Fibroblast of villous mesenchyme (primary cell): Measurements from ENCODE around the gene AQP6. TPM values are rescaled to one million over a fixed set of nuclear protein-coding genes. Genes with fewer than 3 reads are reported as not detected.

ENCODE experiments used
- DNase-seq: peaks from one replicate; pipeline ENCODE4 v3.0.0-alpha.2; 2010; ENCODE audit warnings: low read depth
- H3K4me3 ChIP-seq: 2 replicates; pipeline ENCODE4 v1.5.1; 2011; ENCODE audit warnings: low read depth, mild to moderate bottlenecking, low read length
- total RNA-seq: library from RNA; depleted of rRNA; stranded (reverse); fragments of >200 nt; gene quantifications from 2 replicates; pipeline ENCODE4 v1.2.3, GENCODE V29; 2012
- TF ChIP-seq, protein P1 (sequence below): IDR thresholded peaks from 2 replicates; pipeline ENCODE4 v1.5.1; 2012; ENCODE audit warnings: low read depth, mild to moderate bottlenecking, low read length; ENCODE audit not compliant: insufficient read depth

Gene AQP6
- total RNA-seq, 1 donor = not detected

DNA sequence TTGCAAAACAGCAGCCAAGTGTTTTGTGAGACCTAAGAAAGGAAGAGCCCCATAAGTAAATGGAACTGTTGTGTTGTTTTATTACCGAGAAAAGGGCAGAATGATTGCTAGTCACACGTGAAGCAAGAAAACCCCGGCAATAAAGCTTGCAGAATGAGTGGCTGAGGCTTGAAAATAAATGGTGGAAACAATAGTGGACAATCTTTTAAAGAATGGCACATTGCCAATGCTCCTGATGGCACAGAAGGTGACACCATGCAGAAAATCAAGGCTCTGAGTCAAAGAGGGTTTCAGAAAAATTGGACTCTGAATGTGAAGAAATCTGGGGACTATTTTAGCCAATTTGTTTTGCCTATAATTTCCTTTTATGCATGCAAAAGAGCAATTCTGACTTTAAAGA is 26.2 kb upstream of the AQP6 start:
- DNase-seq = no peak
- TF ChIP-seq, protein P1, sequence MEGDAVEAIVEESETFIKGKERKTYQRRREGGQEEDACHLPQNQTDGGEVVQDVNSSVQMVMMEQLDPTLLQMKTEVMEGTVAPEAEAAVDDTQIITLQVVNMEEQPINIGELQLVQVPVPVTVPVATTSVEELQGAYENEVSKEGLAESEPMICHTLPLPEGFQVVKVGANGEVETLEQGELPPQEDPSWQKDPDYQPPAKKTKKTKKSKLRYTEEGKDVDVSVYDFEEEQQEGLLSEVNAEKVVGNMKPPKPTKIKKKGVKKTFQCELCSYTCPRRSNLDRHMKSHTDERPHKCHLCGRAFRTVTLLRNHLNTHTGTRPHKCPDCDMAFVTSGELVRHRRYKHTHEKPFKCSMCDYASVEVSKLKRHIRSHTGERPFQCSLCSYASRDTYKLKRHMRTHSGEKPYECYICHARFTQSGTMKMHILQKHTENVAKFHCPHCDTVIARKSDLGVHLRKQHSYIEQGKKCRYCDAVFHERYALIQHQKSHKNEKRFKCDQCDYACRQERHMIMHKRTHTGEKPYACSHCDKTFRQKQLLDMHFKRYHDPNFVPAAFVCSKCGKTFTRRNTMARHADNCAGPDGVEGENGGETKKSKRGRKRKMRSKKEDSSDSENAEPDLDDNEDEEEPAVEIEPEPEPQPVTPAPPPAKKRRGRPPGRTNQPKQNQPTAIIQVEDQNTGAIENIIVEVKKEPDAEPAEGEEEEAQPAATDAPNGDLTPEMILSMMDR = no peak
- no peak overlapping the region for H3K4me3 ChIP-seq

DNA sequence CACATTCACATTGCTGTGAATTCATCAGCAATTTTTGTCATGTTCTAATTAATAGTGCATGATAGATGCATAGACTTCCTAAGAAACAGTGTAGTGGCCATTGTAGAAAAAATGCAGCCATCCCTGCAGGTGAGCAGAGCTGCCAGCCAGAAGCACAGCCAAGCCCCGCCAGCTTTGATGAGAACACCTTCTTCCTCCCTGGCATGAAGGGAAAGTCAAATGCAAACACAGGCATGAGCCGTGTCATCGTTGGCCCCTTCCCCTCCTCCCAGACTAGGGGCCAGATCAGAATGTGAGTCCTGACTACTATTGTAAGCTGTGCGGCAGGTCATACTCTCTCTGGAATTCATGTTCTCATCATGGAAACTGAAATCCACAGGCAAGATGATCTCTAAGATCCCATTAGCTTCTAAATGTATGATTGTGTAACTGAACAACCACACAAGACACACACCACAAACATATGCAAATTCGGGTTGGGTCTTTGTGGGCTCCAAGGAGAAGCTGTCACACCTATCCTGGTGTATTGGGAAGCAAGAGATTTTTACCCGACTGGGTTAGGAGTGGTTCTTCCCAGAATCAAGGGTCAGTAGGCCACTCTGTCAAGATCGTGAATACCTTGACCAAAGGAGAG is 25.0 kb upstream of the AQP6 start:
- no peak for DNase-seq
- TF ChIP-seq, protein P1 = no peak
- H3K4me3 ChIP-seq = no peak overlapping the region

DNA sequence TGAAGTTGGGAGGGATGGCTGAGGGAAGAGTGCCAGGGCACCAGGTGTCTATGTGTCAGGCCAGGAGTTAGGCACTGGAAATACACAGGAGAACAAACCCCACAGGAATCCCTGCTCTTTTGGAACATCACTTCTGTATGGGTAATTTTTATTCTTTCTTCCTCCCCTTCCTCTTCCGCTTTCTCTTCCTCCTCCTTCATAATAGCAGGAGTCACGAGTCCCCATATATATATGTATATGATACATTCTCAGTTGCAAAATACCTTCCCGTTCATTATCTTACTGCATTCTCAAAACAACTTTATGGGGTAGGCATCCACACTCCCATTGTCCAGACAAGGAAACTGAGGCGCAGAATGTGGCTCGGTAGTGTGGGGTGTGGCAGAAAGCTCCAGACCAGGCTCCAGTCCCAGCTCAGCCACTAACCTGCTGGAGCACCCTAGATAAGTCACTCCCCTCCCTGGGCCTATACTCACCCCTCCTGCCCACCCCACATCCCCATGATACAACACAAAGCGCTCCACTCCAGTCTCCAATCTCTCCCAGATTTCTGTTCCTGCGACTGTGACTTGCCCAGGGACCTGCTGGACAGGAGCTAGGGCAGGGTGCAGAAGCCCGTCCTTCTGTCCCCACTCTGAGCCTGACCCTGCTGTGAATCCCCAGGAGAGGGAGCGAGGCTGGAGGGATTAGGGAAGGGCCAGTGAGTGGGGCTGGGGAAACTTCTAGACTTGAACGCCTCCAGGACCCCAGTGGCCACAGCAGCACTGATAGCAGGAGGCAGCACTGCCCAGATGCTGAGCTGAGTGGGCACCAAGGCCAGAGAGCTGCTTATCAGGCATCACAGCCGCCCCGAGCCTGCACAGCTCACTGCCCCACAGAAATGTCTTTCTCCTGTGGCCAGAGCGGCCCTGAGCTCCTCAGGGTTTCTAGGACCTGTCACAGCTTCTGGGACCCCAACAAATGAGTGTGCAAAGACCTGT is 23.6 kb upstream of the AQP6 start:
- TF ChIP-seq, protein P1 = no peak
- no peak for DNase-seq
- H3K4me3 ChIP-seq = no peak overlapping the region

DNA sequence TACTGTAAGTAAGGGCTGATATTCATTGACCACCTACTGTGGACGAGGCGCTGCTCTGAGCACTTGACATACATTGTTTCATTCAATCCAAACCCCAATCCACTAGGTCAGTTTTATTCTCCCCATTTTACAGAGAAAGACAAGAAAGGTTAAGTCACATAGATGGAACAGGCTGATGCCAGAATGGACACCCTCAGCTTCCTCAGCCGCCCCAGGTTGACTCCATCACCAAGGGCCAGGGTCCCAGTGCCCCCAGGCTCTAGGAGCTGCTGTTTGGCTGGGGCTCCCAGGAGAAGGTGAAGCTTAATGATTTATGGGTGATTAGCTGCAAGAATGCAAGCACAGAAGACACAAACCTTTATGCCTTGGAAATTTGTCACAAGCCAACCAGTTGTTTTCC is 22.9 kb upstream of the AQP6 start:
- DNase-seq = no peak
- TF ChIP-seq, protein P1 = no peak
- H3K4me3 ChIP-seq = no peak overlapping the region

DNA sequence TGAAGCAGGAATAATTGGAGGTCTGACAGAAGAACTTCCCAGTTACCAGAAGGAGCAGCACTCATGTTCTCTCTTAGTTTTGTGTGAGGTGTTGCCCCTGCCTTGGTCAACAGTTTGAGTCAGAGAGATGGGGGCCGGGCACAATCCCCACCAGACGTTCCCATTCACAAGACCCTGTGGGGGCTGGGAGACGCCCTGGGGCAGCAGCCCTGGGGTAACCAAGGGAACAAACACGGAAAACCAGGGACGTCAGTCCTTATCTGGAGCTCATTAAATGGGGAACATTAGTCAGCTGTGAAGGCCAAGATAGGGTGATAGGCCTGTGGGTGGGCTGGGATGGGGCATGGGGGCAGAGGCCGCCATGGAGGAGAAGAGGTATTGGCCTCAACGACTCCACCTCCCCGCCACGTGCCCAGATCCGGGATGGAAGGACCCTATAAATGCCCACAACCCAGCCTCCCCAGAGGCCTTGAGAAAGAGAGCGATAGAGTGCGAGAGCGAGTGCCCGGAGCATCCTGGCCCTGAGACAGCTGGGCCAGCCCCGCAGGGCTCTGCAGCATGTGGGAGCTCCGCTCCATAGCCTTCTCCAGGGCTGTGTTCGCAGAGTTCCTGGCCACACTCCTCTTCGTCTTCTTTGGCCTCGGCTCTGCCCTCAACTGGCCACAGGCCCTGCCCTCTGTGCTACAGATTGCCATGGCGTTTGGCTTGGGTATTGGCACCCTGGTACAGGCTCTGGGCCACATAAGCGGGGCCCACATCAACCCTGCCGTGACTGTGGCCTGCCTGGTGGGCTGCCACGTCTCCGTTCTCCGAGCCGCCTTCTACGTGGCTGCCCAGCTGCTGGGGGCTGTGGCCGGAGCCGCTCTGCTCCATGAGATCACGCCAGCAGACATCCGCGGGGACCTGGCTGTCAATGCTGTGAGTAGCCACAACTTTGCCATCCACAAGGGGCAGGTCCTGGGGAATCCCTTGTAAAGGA is 22.2 kb upstream of the AQP6 start, which contains the start of gene AQP2:
TSS of gene AQP2 (plus strand) at position 465 of the 979 bp plus-strand sequence. CDS start at position 559, 94 bp downstream.
- DNase-seq = peak; percentile 81
- TF ChIP-seq, protein P1 = no peak
- no peak within 1 kb of the TSS for H3K4me3 ChIP-seq
